Cardiac muscle cell (in vitro differentiated cells and primary cell): ENCODE measurements around the gene MAPK7. TPM values are rescaled to one million over a fixed set of nuclear protein-coding genes. Genes with fewer than 3 reads are reported as not detected.
A peak's percentile ranks its signal among the peaks of the same experiment; 100 is the strongest.

Experiments used
- DNase-seq, 2 donors: peaks; one replicate each; pipeline versions ENCODE4 v3.0.0 to v3.0.0-alpha.2; 2010 to 2017; ENCODE audit warnings: low read depth in 1 of 2, low spot score in 1 of 2
- H3K27ac ChIP-seq: fragments of 200-600 bp; sonication (generic); 2 replicates; pipeline ENCODE4 v1.5.1; 2016
- H3K27me3 ChIP-seq: fragments of 200-600 bp; sonication (generic); 2 replicates; pipeline ENCODE4 v1.6.0; 2016; ENCODE audit warnings: control low read depth
- H3K36me3 ChIP-seq: fragments of 200-600 bp; sonication (generic); 2 replicates; pipeline ENCODE4 v1.5.1; 2016; ENCODE audit warnings: control low read depth
- H3K4me1 ChIP-seq: fragments of 200-600 bp; sonication (generic); 2 replicates; pipeline ENCODE4 v1.8.1; 2017; ENCODE audit warnings: low read depth, mild to moderate bottlenecking, mixed run types
- H3K4me3 ChIP-seq: fragments of 200-600 bp; sonication (generic); 2 replicates; pipeline ENCODE4 v1.5.1; 2016; ENCODE audit warnings: mild to moderate bottlenecking
- H3K9me3 ChIP-seq: fragments of 200-600 bp; sonication (generic); 2 replicates; pipeline ENCODE4 v1.5.1; 2017; ENCODE audit warnings: low read depth, mild to moderate bottlenecking, control low read depth
- polyA plus RNA-seq: library from polyadenylated mRNA; unstranded; fragments of >200 nt; fragmentation: Nextera tagmentation; extraction: Ambion mirVana; gene quantifications from 2 replicates; pipeline ENCODE4 v1.2.1, GENCODE V29; 2016
- total RNA-seq: library from RNA; depleted of rRNA; stranded (reverse); fragments of >200 nt; gene quantifications from 2 replicates; pipeline ENCODE4 v1.2.3, GENCODE V29; 2016
- TF ChIP-seq, protein P1 (sequence below): IDR thresholded peaks from 2 replicates; pipeline ENCODE4 v1.5.1; 2012; ENCODE audit warnings: low read depth, mild to moderate bottlenecking, low read length

The MAPK7 gene
- total and polyA plus RNA-seq, 2 experiments from 2014 or later: 27.1 to 33.0 TPM

GRCh38 chr17:19387921-19388521, 9.7 kb downstream of the MAPK7 start:
- peaks cover 22% of the 10 kb centered on the region for H3K4me1 ChIP-seq
- no peak overlapping the region for H3K4me3 ChIP-seq
- DNase-seq: no peak
- no peaks in the 10 kb centered on the region for H3K9me3 ChIP-seq
- H3K27me3 ChIP-seq: no peaks in the 10 kb centered on the region
- peaks cover 6% of the 10 kb centered on the region for H3K36me3 ChIP-seq
- peak overlapping the region; percentile 68 for H3K27ac ChIP-seq
- TF ChIP-seq, protein P1, sequence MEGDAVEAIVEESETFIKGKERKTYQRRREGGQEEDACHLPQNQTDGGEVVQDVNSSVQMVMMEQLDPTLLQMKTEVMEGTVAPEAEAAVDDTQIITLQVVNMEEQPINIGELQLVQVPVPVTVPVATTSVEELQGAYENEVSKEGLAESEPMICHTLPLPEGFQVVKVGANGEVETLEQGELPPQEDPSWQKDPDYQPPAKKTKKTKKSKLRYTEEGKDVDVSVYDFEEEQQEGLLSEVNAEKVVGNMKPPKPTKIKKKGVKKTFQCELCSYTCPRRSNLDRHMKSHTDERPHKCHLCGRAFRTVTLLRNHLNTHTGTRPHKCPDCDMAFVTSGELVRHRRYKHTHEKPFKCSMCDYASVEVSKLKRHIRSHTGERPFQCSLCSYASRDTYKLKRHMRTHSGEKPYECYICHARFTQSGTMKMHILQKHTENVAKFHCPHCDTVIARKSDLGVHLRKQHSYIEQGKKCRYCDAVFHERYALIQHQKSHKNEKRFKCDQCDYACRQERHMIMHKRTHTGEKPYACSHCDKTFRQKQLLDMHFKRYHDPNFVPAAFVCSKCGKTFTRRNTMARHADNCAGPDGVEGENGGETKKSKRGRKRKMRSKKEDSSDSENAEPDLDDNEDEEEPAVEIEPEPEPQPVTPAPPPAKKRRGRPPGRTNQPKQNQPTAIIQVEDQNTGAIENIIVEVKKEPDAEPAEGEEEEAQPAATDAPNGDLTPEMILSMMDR: no peak

DNA sequence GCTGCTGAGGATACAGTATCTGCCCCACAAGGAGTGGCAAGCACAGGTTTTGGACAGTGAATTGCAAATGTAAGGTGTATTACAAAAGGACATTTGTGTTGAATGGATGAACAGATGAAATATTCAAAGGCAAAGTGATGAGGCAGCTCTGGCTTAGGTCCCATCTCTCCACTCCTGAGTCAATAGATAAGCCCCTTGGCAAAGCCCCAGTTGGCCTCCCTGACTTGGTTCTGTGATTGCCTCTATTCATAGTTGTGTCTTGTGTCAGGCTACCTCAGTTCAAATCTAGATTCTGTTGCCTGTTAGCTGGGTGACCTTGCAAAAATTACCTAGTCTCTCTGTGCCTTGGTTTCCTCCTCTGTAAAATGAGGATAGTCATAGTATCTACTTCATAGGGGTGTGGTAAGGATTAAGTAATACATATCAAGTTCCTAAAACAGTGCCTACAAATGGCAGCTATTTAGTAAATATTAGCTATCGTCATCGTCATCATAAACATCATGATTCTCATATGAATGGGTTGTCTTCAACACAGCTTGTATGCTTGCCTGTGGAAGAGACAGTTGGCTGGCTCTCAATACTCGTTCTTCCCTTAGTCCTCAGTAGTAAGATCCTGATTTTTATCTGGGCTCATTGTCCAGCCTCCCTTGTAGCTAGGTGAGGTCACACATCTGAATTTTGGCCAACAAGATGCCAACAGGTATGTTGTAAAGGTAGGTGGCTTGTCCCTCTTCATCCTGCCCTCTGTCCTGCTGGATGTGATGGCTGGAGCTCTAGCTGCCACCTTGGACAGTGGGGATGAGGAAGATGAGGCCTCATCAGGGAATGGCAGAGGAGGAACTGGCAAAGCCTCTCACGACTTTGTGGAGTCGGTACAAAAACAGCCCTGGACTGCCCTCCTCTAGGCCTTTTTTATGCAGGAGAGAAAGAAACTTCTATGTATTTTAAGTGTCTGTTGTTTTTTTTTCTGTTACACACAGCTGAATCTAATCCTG, 10.8 kb downstream of the MAPK7 start:
- Histone ChIP-seq H3K36me3 (peaks cover 4% of the 10 kb centered on the region), H3K9me3 (no peaks in the 10 kb centered on the region), H3K27me3 (no peaks in the 10 kb centered on the region), H3K27ac (no peak overlapping the region), H3K4me1 (peaks cover 22% of the 10 kb centered on the region), H3K4me3 (no peak overlapping the region)
- TF ChIP-seq, protein P1: no peak
- DNase-seq: no peak

DNA sequence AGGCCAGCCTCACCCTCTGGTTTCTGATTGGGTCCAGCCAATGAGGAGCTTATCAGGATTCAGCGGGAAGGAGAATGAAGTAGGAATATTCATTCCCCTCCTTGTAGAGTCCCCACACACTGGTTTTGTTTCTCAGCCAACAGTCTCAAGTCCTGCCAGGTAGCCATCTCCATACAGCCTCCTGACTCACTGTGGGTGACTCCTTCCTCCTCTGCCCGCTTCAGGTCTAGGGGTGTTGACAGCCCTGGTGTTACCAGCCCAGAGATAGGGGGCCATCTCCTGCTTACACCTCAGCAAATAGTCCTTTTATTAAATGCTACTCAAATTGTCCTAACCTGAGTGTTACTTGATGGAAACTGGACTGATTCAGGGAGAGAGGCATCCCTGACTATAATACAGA, 12.7 kb downstream of the MAPK7 start:
- no peak overlapping the region for H3K4me3 ChIP-seq
- H3K27me3 ChIP-seq: no peaks in the 10 kb centered on the region
- peaks cover 22% of the 10 kb centered on the region for H3K4me1 ChIP-seq
- no peak overlapping the region for H3K27ac ChIP-seq
- TF ChIP-seq, protein P1: no peak
- H3K9me3 ChIP-seq: no peaks in the 10 kb centered on the region
- DNase-seq: no peak
- no peaks in the 10 kb centered on the region for H3K36me3 ChIP-seq

DNA sequence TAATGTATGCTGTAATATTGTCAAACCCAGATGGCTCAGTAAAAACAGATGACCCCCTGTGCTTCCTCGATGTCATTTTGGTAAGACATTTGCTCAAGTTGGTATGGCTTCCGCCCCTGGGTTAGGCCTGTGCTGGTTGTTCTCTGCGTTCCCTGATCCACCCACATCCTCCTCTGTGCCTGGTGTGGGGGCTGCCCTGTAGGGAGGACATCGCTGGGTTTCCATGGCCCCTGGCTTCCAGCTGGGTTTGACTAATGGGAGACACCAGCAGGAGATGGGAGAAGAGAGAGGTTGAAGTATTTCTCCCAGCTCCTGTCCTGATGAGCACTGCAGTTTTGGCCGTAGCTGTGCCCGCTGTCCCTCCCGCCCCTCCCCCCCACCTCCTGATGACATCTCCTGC, 13.1 kb downstream of the MAPK7 start:
- Histone ChIP-seq H3K4me3 (no peak overlapping the region), H3K36me3 (no peaks in the 10 kb centered on the region), H3K27me3 (no peaks in the 10 kb centered on the region), H3K9me3 (no peaks in the 10 kb centered on the region), H3K27ac (no peak overlapping the region), H3K4me1 (peaks cover 22% of the 10 kb centered on the region)
- TF ChIP-seq, protein P1: no peak
- no peak for DNase-seq

GRCh38 chr17:19392303-19392702, 14.0 kb downstream of the MAPK7 start:
- peaks cover 14% of the 10 kb centered on the region for H3K4me1 ChIP-seq
- DNase-seq: no peak
- H3K9me3 ChIP-seq: no peaks in the 10 kb centered on the region
- TF ChIP-seq, protein P1: no peak
- no peak overlapping the region for H3K27ac ChIP-seq
- no peaks in the 10 kb centered on the region for H3K36me3 ChIP-seq
- H3K4me3 ChIP-seq: no peak overlapping the region
- no peaks in the 10 kb centered on the region for H3K27me3 ChIP-seq
